ENCODE data around the gene FOCAD. TPM values are rescaled to one million over a fixed set of nuclear protein-coding genes. Genes with fewer than 3 reads are reported as not detected.

FOCAD gene
- total and polyA plus RNA-seq, 2 donors (not counting 1 experiment from before 2014, with no cell fraction given), result 4.0 to 10.1 TPM

DNA sequence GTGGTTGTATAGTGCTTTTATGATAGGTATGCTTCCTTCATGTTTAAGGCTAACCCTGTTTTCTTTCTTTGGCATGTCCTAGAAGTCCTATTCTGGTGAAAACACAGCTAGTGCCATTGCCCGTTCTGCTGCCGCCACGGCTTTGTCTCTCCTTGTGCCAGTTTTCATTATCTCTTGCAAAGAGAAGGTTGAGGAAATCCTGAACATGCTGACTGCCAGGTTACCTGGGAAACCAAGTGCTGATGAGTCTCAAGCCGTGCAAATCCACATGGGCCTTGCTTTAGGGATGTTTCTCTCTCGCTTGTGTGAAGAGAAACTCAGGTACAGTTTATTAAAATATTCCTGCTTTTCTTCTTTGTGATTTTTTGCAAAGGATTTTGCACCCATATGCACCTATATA is 245.2 kb downstream of the FOCAD start:
- Histone ChIP-seq H3K79me2 (ENCODE audit: control insufficient read depth, insufficient read depth, low read length) (no peaks in the 10 kb centered on the region), H3K9me3 (ENCODE audit: control extremely low read depth in 1 of 3, control insufficient read depth in 2 of 3, insufficient read depth in 1 of 3, low read length in 2 of 3) (no peaks in the 10 kb centered on the region), H3K4me3 (ENCODE audit: control extremely low read depth in 1 of 5, extremely low read depth in 1 of 5, insufficient read depth in 1 of 5, low read depth in 2 of 5, low read length in 4 of 5) (no peak overlapping the region), H3K4me1 (ENCODE audit: control insufficient read depth in 2 of 2, insufficient read depth in 2 of 2, low read length in 2 of 2) (no peaks in the 10 kb centered on the region), H3K4me2 (replicated peaks; ENCODE audit: low read depth, low read length, poor library complexity, severe bottlenecking) (no peak overlapping the region), H3K9ac (ENCODE audit: low read length) (no peak overlapping the region), H4K20me1 (ENCODE audit: control insufficient read depth, insufficient read depth, low read length, poor library complexity, severe bottlenecking) (no peaks in the 10 kb centered on the region), H3K27ac (ENCODE audit: low read length in 2 of 2) (no peak overlapping the region), H2AFZ (ENCODE audit: insufficient read depth, low read depth, low read length, poor library complexity, severe bottlenecking) (no peak overlapping the region), H3K27me3 (replicated peaks in 1 of 4; ENCODE audit: control extremely low read depth in 1 of 4, control insufficient read depth in 3 of 4, insufficient read depth in 4 of 4, low read length in 3 of 4) (no peaks in the 10 kb centered on the region), H3K36me3 (replicated peaks in 1 of 2; ENCODE audit: control extremely low read depth in 1 of 2, control insufficient read depth in 1 of 2, extremely low read depth in 1 of 2, insufficient read depth in 2 of 2, low read length in 1 of 2) (no peaks in the 10 kb centered on the region)
- WGBS (ENCODE audit: insufficient coverage), result 84% methylated on average over 4 of the region's 5 CpGs
- no peaks in the 10 kb centered on the region for H3K27me3 Mint-ChIP-seq
- DNase-seq, result no peak
- no peak overlapping the region for H3K4me3 Mint-ChIP-seq
- intact Hi-C loops (cut with micrococcal nuclease), result no loop called here
- TF ChIP-seq, protein P1, sequence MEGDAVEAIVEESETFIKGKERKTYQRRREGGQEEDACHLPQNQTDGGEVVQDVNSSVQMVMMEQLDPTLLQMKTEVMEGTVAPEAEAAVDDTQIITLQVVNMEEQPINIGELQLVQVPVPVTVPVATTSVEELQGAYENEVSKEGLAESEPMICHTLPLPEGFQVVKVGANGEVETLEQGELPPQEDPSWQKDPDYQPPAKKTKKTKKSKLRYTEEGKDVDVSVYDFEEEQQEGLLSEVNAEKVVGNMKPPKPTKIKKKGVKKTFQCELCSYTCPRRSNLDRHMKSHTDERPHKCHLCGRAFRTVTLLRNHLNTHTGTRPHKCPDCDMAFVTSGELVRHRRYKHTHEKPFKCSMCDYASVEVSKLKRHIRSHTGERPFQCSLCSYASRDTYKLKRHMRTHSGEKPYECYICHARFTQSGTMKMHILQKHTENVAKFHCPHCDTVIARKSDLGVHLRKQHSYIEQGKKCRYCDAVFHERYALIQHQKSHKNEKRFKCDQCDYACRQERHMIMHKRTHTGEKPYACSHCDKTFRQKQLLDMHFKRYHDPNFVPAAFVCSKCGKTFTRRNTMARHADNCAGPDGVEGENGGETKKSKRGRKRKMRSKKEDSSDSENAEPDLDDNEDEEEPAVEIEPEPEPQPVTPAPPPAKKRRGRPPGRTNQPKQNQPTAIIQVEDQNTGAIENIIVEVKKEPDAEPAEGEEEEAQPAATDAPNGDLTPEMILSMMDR (IDR thresholded peaks at IDR 0.05), result no peak
- TF ChIP-seq EZH2 (IDR thresholded peaks at IDR 0.05; ENCODE audit: borderline replicate concordance, insufficient read depth, low read depth, low read length, poor library complexity, severe bottlenecking), result no peak
- ChIA-PET POLR2A (no interaction called here), CTCF (interaction anchor here (1.3 to 1.7 kb wide), 3 partner anchors 12 to 181 kb away, joined by 3 to 10 read pairs (median 3); no protein-coding TSS in a partner anchor)
- ATAC-seq (ENCODE audit: low read depth), result no peak
- no peaks in the 10 kb centered on the region for H3K4me1 Mint-ChIP-seq
- no peaks in the 10 kb centered on the region for H3K9me3 Mint-ChIP-seq (ENCODE audit: insufficient read depth)
- H3K27ac Mint-ChIP-seq, result no peak overlapping the region

DNA sequence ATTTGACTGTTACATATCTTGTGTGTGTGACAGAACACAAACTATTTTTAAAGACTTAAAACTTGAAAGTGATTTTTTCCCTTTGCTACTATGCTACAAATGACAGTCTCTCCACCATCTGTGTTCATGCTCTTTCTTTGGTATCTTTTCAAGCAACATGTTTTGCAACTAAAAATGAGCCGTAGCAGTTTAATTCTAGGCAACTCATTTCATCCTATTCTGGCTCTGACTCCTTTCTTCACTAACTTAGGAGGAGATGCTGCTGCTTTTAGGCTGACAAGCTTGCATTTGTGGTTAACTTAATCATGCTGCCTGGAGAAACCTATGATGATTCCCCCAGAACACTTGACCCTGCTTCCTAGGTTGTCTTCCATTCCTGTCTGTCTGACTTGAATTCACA is 246.8 kb downstream of the FOCAD start:
- ChIA-PET CTCF (interaction anchor here (1.0 to 1.8 kb wide), 2 partner anchors 11 to 306 kb away, joined by 4 to 7 read pairs; no protein-coding TSS in a partner anchor), POLR2A (no interaction called here)
- no peak for DNase-seq
- no peaks in the 10 kb centered on the region for H3K79me2 ChIP-seq (ENCODE audit: control insufficient read depth, insufficient read depth, low read length)
- no peak overlapping the region for H3K27ac ChIP-seq (ENCODE audit: low read length in 2 of 2)
- no peaks in the 10 kb centered on the region for H4K20me1 ChIP-seq (ENCODE audit: control insufficient read depth, insufficient read depth, low read length, poor library complexity, severe bottlenecking)
- ATAC-seq (ENCODE audit: low read depth), result no peak
- no peaks in the 10 kb centered on the region for H3K9me3 Mint-ChIP-seq (ENCODE audit: insufficient read depth)
- no peaks in the 10 kb centered on the region for H3K9me3 ChIP-seq (ENCODE audit: control extremely low read depth in 1 of 3, control insufficient read depth in 2 of 3, insufficient read depth in 1 of 3, low read length in 2 of 3)
- H3K9ac ChIP-seq (ENCODE audit: low read length), result no peak overlapping the region
- intact Hi-C loops (cut with micrococcal nuclease), result no loop called here
- no peaks in the 10 kb centered on the region for H3K36me3 ChIP-seq (replicated peaks in 1 of 2; ENCODE audit: control extremely low read depth in 1 of 2, control insufficient read depth in 1 of 2, extremely low read depth in 1 of 2, insufficient read depth in 2 of 2, low read length in 1 of 2)
- H2AFZ ChIP-seq (ENCODE audit: insufficient read depth, low read depth, low read length, poor library complexity, severe bottlenecking), result no peak overlapping the region
- H3K4me2 ChIP-seq (replicated peaks; ENCODE audit: low read depth, low read length, poor library complexity, severe bottlenecking), result no peak overlapping the region
- H3K27me3 Mint-ChIP-seq, result no peaks in the 10 kb centered on the region
- no peak overlapping the region for H3K27ac Mint-ChIP-seq
- no peak for TF ChIP-seq EZH2 (IDR thresholded peaks at IDR 0.05; ENCODE audit: borderline replicate concordance, insufficient read depth, low read depth, low read length, poor library complexity, severe bottlenecking)
- TF ChIP-seq, protein P1 (IDR thresholded peaks at IDR 0.05), result no peak
- no peaks in the 10 kb centered on the region for H3K27me3 ChIP-seq (replicated peaks in 1 of 4; ENCODE audit: control extremely low read depth in 1 of 4, control insufficient read depth in 3 of 4, insufficient read depth in 4 of 4, low read length in 3 of 4)
- no peaks in the 10 kb centered on the region for H3K4me1 Mint-ChIP-seq
- no CpG with 5 or more reads among the region's 1 CpG for WGBS (ENCODE audit: insufficient coverage)
- H3K4me3 ChIP-seq (ENCODE audit: control extremely low read depth in 1 of 5, extremely low read depth in 1 of 5, insufficient read depth in 1 of 5, low read depth in 2 of 5, low read length in 4 of 5), result no peak overlapping the region
- no peaks in the 10 kb centered on the region for H3K4me1 ChIP-seq (ENCODE audit: control insufficient read depth in 2 of 2, insufficient read depth in 2 of 2, low read length in 2 of 2)
- no peak overlapping the region for H3K4me3 Mint-ChIP-seq
